NCI-H187 (cell line): ENCODE results near the gene PPA1.
"Not testable (repeated sequence)": the region's sequence is repeated elsewhere in the genome, so short reads cannot be mapped to it uniquely, and the experiment has no call there.

Source experiments
- DNase-seq, 2 experiments: peaks; one replicate each; lab custom pipeline; 2025; lab: John Stamatoyannopoulos, UW

Gene PPA1

GRCh38 chr10:70169649-70170364 is 63.4 kb downstream of the PPA1 start:
- DNase-seq: no peak

GRCh38 chr10:70169011-70169410 is 64.2 kb downstream of the PPA1 start:
- DNase-seq: no peak

GRCh38 chr10:70167246-70167645 is 66.0 kb downstream of the PPA1 start:
- DNase-seq: no peak

GRCh38 chr10:70166394-70166793 is 66.8 kb downstream of the PPA1 start:
- DNase-seq: no peak

GRCh38 chr10:70164163-70164562 is 69.1 kb downstream of the PPA1 start:
- DNase-seq: no peak

- DNase-seq: no peak
Measured at GRCh38 chr10:70163448-70163847, 69.8 kb downstream of the PPA1 start.

- DNase-seq: no peak
Measured at GRCh38 chr10:70162892-70163201, 70.4 kb downstream of the PPA1 start.

GRCh38 chr10:70162151-70162891 is 70.9 kb downstream of the PPA1 start:
- DNase-seq: no peak

- DNase-seq: no peak
Measured at GRCh38 chr10:70160798-70161197, 72.4 kb downstream of the PPA1 start.

- DNase-seq: not testable (repeated sequence)
Measured at GRCh38 chr10:70159366-70159765, 73.9 kb downstream of the PPA1 start.

- no peak for DNase-seq
Measured at GRCh38 chr10:70158113-70158512, 75.1 kb downstream of the PPA1 start.

GRCh38 chr10:70155255-70155838 is 77.9 kb downstream of the PPA1 start:
- DNase-seq: no peak
